ENCODE data around the gene MLNR. TPM values are rescaled to one million over a fixed set of nuclear protein-coding genes. Genes with fewer than 3 reads are reported as not detected.

MLNR gene, protein sequence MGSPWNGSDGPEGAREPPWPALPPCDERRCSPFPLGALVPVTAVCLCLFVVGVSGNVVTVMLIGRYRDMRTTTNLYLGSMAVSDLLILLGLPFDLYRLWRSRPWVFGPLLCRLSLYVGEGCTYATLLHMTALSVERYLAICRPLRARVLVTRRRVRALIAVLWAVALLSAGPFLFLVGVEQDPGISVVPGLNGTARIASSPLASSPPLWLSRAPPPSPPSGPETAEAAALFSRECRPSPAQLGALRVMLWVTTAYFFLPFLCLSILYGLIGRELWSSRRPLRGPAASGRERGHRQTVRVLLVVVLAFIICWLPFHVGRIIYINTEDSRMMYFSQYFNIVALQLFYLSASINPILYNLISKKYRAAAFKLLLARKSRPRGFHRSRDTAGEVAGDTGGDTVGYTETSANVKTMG
- total RNA-seq, result not detected

DNA sequence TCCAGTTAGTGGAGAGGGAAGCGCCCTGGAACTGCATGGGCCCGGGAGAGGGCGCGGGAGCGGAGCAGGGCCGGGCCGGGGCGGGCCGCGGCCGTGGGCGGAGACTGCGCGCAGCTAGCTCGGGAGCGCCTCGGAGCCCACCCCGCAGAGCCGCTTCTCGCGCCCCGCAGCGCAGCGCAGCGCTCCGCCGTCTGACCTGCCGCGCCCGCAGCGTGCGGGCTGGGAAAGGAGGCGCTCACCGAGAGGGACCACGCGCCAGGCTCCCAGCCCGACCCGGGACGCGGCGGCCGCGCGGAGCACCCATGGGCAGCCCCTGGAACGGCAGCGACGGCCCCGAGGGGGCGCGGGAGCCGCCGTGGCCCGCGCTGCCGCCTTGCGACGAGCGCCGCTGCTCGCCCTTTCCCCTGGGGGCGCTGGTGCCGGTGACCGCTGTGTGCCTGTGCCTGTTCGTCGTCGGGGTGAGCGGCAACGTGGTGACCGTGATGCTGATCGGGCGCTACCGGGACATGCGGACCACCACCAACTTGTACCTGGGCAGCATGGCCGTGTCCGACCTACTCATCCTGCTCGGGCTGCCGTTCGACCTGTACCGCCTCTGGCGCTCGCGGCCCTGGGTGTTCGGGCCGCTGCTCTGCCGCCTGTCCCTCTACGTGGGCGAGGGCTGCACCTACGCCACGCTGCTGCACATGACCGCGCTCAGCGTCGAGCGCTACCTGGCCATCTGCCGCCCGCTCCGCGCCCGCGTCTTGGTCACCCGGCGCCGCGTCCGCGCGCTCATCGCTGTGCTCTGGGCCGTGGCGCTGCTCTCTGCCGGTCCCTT is at the start of gene MLNR:
Gene MLNR (plus strand): TSS at position 303 of the 820 bp plus-strand sequence. CDS start 0 bp downstream, at position 303.
- intact Hi-C loops (cut with DNase I), result no loop called here
- Histone ChIP-seq H3K4me3 (peak within 1 kb of the TSS; percentile 35), H3K27ac (no peak within 1 kb of the TSS), H3K9me3 (no peaks in the 10 kb centered on the region), H3K27me3 (peaks cover 33% of the 10 kb centered on the region), H3K4me1 (no peaks in the 10 kb centered on the region), H3K9ac (ENCODE audit: low read depth in 2 of 2, low read length in 2 of 2) (no peak within 1 kb of the TSS), H3K36me3 (no peaks in the 10 kb centered on the region)
- TF ChIP-seq, protein P1, sequence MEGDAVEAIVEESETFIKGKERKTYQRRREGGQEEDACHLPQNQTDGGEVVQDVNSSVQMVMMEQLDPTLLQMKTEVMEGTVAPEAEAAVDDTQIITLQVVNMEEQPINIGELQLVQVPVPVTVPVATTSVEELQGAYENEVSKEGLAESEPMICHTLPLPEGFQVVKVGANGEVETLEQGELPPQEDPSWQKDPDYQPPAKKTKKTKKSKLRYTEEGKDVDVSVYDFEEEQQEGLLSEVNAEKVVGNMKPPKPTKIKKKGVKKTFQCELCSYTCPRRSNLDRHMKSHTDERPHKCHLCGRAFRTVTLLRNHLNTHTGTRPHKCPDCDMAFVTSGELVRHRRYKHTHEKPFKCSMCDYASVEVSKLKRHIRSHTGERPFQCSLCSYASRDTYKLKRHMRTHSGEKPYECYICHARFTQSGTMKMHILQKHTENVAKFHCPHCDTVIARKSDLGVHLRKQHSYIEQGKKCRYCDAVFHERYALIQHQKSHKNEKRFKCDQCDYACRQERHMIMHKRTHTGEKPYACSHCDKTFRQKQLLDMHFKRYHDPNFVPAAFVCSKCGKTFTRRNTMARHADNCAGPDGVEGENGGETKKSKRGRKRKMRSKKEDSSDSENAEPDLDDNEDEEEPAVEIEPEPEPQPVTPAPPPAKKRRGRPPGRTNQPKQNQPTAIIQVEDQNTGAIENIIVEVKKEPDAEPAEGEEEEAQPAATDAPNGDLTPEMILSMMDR (IDR thresholded peaks at IDR 0.05), result no peak
- peak; percentile 44 for DNase-seq

- intact Hi-C loops (cut with DNase I), result no loop called here
- DNase-seq, result no peak
- no peak overlapping the region for H3K4me3 ChIP-seq
Observed at GRCh38 chr13:49171359-49171758, 48.8 kb upstream of the MLNR start.

GRCh38 chr13:49183672-49184325 is 36.3 kb upstream of the MLNR start:
- no peaks in the 10 kb centered on the region for H3K27me3 ChIP-seq
- no peak overlapping the region for H3K27ac ChIP-seq
- H3K4me3 ChIP-seq, result no peak overlapping the region
- DNase-seq, result no peak
- TF ChIP-seq, protein P1 (IDR thresholded peaks at IDR 0.05), result no peak
- intact Hi-C loops (cut with DNase I), result no loop called here
- no peak overlapping the region for H3K9ac ChIP-seq (ENCODE audit: low read depth in 2 of 2, low read length in 2 of 2)
- no peaks in the 10 kb centered on the region for H3K4me1 ChIP-seq
- no peaks in the 10 kb centered on the region for H3K9me3 ChIP-seq
- no peaks in the 10 kb centered on the region for H3K36me3 ChIP-seq

More at GRCh38 chr13:49171359-49171758, 48.8 kb upstream of the MLNR start:
- Histone ChIP-seq H3K9ac (ENCODE audit: low read depth in 2 of 2, low read length in 2 of 2) (no peak overlapping the region), H3K27me3 (no peaks in the 10 kb centered on the region), H3K4me1 (no peaks in the 10 kb centered on the region), H3K9me3 (no peaks in the 10 kb centered on the region), H3K36me3 (no peaks in the 10 kb centered on the region), H3K27ac (no peak overlapping the region)
- TF ChIP-seq, protein P1 (IDR thresholded peaks at IDR 0.05), result no peak

DNA sequence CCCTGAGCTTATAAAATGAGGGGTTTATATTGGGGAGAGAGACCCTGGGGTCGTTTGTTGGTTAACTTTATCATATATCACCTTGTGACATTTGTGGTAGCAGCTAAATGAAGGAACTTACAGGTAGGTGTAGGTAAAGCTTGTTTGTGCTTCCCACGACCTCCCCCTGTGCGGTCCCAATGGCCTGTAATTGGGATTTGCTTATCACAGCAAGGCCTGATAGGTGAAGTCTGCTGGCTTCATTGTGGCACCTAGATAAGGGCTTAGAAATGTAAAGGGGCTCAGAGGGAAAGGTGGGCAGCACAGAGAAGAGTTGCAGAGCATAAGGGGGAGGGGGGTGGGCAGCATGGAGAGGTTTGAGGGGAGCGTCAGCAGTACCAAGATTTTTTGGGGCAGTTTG is 35.5 kb upstream of the MLNR start:
- TF ChIP-seq, protein P1 (IDR thresholded peaks at IDR 0.05), result no peak
- Histone ChIP-seq H3K27ac (no peak overlapping the region), H3K9ac (ENCODE audit: low read depth in 2 of 2, low read length in 2 of 2) (no peak overlapping the region), H3K27me3 (no peaks in the 10 kb centered on the region), H3K9me3 (no peaks in the 10 kb centered on the region), H3K36me3 (no peaks in the 10 kb centered on the region), H3K4me3 (no peak overlapping the region), H3K4me1 (no peaks in the 10 kb centered on the region)
- intact Hi-C loops (cut with DNase I), result no loop called here
- no peak for DNase-seq

DNA sequence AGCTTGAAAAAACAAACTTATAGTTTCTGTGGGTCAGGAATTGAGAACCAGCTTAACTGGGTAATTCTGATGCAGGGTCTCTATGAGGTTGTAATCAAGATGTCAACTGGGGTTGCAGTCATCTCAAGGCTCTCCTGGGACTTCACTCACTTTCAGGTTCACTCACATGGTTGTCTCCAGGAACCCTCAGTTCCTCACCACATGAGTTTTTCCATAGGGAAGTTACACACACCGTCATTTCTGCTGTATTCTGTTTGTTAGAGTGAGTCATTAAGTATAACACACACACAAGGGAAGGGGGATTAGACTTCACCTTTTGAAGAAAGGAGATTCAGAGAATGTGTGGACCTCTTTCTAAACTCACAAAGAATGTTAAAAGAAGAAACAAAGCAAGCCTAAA is 34.9 kb upstream of the MLNR start:
- TF ChIP-seq, protein P1 (IDR thresholded peaks at IDR 0.05), result no peak
- no peaks in the 10 kb centered on the region for H3K4me1 ChIP-seq
- DNase-seq, result no peak
- H3K4me3 ChIP-seq, result no peak overlapping the region
- intact Hi-C loops (cut with DNase I), result no loop called here
- no peak overlapping the region for H3K9ac ChIP-seq (ENCODE audit: low read depth in 2 of 2, low read length in 2 of 2)
- H3K27ac ChIP-seq, result no peak overlapping the region
- no peaks in the 10 kb centered on the region for H3K36me3 ChIP-seq
- H3K9me3 ChIP-seq, result no peaks in the 10 kb centered on the region
- H3K27me3 ChIP-seq, result no peaks in the 10 kb centered on the region
